IMR-90 (cell line): ENCODE results near the gene CYB5A.

ENCODE experiments used
- CEBPB ChIP-seq: IDR thresholded peaks from 2 replicates; pipeline ENCODE4 v1.6.1; 2012; ENCODE audit warnings: low read depth, low read length, improper control_type of control experiment
- CTCF ChIP-seq: conservative IDR thresholded peaks from 2 replicates; pipeline ENCODE4 v1.5.1; 2012; ENCODE audit warnings: mild to moderate bottlenecking, low read depth, low read length, improper control_type of control experiment
- ELK1 ChIP-seq: fragments of 150-350 bp; IDR thresholded peaks from 2 replicates; pipeline ENCODE4 v1.6.1; 2016; ENCODE audit warnings: low read depth, mild to moderate bottlenecking, low read length, moderate library complexity, borderline replicate concordance
- FOS ChIP-seq: fragments of 150-350 bp; IDR thresholded peaks from 2 replicates; pipeline ENCODE4 v1.6.1; 2016; ENCODE audit warnings: low read depth, low read length
- POLR2A ChIP-seq: IDR thresholded peaks from 2 replicates; pipeline ENCODE4 v1.6.1; 2012; ENCODE audit warnings: mild to moderate bottlenecking, low read depth, low read length
- RAD21 ChIP-seq: IDR thresholded peaks from 2 replicates; pipeline ENCODE4 v1.6.1; 2012; ENCODE audit warnings: low read length, improper control_type of control experiment
- USF2 ChIP-seq: fragments of 150-350 bp; IDR thresholded peaks from 2 replicates; pipeline ENCODE4 v1.6.1; 2017; ENCODE audit warnings: mild to moderate bottlenecking, antibody characterized with exemption, low read length, low read depth

GRCh38 chr18:74333091-74333490 is 41.3 kb upstream of the CYB5A start:
- TF ChIP-seq POLR2A (no peak), CEBPB (no peak), CTCF (no peak), ELK1 (no peak), RAD21 (no peak), USF2 (no peak), FOS (no peak)
